Esophagus squamous epithelium (tissue), 5 donors: ENCODE results near the gene TICRR. TPM values are rescaled to one million over a fixed set of nuclear protein-coding genes. Genes with fewer than 3 reads are reported as not detected.

ENCODE experiments used
- DNase-seq: peaks from one replicate; lab custom pipeline; 2025; lab: John Stamatoyannopoulos, UW
- H3K27ac ChIP-seq, 4 donors: fragments of 200-600 bp; sonication (generic); one replicate each; pipeline ENCODE4 v1.5.1; 2016 to 2019; ENCODE audit warnings: mild to moderate bottlenecking in 1 of 4
- H3K27me3 ChIP-seq, 4 donors: fragments of 200-600 bp; sonication (generic); 1 replicate in 3 of 4; 2 replicates in 1 of 4; pipeline versions ENCODE4 v1.5.1 to v1.6.0; 2017 to 2021; ENCODE audit warnings: antibody characterized with exemption in 1 of 4
- H3K36me3 ChIP-seq, 3 donors: fragments of 200-600 bp; sonication (generic); one replicate each; pipeline ENCODE4 v1.5.1; 2016 to 2019
- H3K4me1 ChIP-seq, 3 donors: fragments of 200-600 bp; sonication (generic); one replicate each; pipeline ENCODE4 v1.5.1; 2017 to 2019
- H3K4me3 ChIP-seq, 4 donors: fragments of 200-600 bp; sonication (generic); 1 replicate in 3 of 4; 2 replicates in 1 of 4; pipeline ENCODE4 v1.5.1; 2016 to 2019; ENCODE audit warnings: mild to moderate bottlenecking in 2 of 4, moderate library complexity in 1 of 4
- H3K9me3 ChIP-seq, 3 donors: fragments of 200-600 bp; sonication (generic); one replicate each; pipeline ENCODE4 v1.5.1; 2016 to 2019
- CTCF ChIP-seq, 6 experiments: fragments of 450-650 bp in 4 of 6; fragments of 200-600 bp in 2 of 6; sonication (generic) in 2 of 6; IDR thresholded peaks; one replicate each; pipeline ENCODE4 v1.5.1; 2016 to 2019; ENCODE audit warnings: antibody characterized with exemption in 6 of 6, mild to moderate bottlenecking in 4 of 6, moderate library complexity in 4 of 6
- POLR2A ChIP-seq, 4 donors: fragments of 450-650 bp; IDR thresholded peaks; one replicate each; pipeline ENCODE4 v1.6.1; 2017; ENCODE audit warnings: antibody characterized with exemption in 4 of 4, mild to moderate bottlenecking in 4 of 4, moderate library complexity in 3 of 4
- WGBS, 2 donors: methylation state at CpG; one replicate each; pipeline ENCODE4 v1.1.5; 2018; 5-methylcytosine and 5-hydroxymethylcytosine counted together
- intact Hi-C: fragments of 100-400 bp; cut with DNase I; formaldehyde crosslinking; loops from one replicate; pipeline ENCODE4 v1.15.0; 2022
- total RNA-seq, 4 donors: library from RNA; depleted of rRNA; stranded (reverse); fragments of >200 nt; gene quantifications; one replicate each; pipeline ENCODE4 v1.1.0, GENCODE V29; 2016
- donor health status: DM: yes; HTN: yes; CAD: no.

The TICRR gene
- total RNA-seq, 4 donors from 2014 or later, result 8.4 to 33.7 (median 10.1) TPM

DNA sequence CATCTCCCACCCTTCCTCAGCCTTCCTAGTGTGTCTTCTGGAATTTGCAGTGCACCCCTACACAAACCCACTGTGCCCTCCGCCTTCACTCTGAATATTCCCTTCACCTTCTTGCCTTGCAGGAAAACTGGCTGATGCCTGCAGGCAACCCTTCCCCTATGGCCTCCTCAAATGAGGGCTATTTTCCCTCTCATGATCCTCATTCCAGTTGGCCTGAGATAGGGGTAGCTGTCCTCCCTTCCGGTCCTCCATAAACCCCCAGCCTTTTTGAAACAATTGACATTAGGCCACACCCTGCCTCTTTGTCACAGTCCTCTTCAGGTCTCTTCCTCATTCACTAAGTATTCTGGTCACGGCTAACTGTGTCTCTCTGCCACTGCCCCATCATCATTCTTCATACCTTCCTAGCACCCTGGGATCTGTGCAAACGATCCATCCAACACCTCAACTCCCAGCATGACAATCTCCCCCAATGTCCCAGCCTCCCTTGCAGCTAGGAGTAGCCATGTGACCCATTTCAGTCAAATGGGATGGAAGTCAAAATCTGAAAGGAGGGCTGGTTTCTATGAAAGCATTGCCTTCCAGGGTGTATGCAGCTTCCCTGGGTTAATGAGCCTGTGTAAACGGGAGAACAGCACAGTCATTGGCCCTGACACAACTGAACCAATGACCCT, 8.5 kb upstream of the TICRR start:
- no peak overlapping the region for H3K27ac ChIP-seq
- intact Hi-C loops, result no loop called here
- TF ChIP-seq POLR2A (IDR thresholded peaks at IDR 0.05), result no peak
- no peak for TF ChIP-seq CTCF (IDR thresholded peaks at IDR 0.05)
- no peaks in the 10 kb centered on the region for H3K9me3 ChIP-seq
- H3K4me3 ChIP-seq, result no peak overlapping the region
- no peak for DNase-seq
- 75 to 84% methylated on average over 5 of the region's 5 CpGs for WGBS, 2 donors
- no peaks in the 10 kb centered on the region for H3K4me1 ChIP-seq
- peaks cover 0 to 21% (median 0%) of the 10 kb centered on the region in 4 donors for H3K27me3 ChIP-seq
- no peaks in the 10 kb centered on the region for H3K36me3 ChIP-seq

- no peak for TF ChIP-seq POLR2A (IDR thresholded peaks at IDR 0.05)
- TF ChIP-seq CTCF (IDR thresholded peaks at IDR 0.05), result no peak
- WGBS, 2 donors, result 66 to 69% methylated on average over 7 of the region's 7 CpGs
- no peaks in the 10 kb centered on the region for H3K9me3 ChIP-seq
- H3K36me3 ChIP-seq, result no peaks in the 10 kb centered on the region
- no peak overlapping the region for H3K4me3 ChIP-seq
- DNase-seq, result no peak
- H3K27ac ChIP-seq, result no peak overlapping the region
- H3K4me1 ChIP-seq, result no peaks in the 10 kb centered on the region
- peaks cover 0 to 20% (median 0%) of the 10 kb centered on the region in 4 donors for H3K27me3 ChIP-seq
- intact Hi-C loops, result no loop called here
Measured at GRCh38 chr15:89569090-89569745, 6.1 kb upstream of the TICRR start.

- Histone ChIP-seq H3K4me3 (peak overlapping the region; percentile 72 to 94 (median 87)), H3K27me3 (no peaks in the 10 kb centered on the region), H3K4me1 (peaks cover 0 to 31% (median 8%) of the 10 kb centered on the region in 3 donors), H3K36me3 (no peaks in the 10 kb centered on the region), H3K27ac (peak overlapping the region in 3 of 4 donors; percentile 72 to 79 (median 77)), H3K9me3 (no peaks in the 10 kb centered on the region)
- WGBS, 2 donors, result 2 to 3% methylated on average over 11 to 14 of the region's 60 CpGs
- no peak for DNase-seq
- intact Hi-C loops, result no loop called here
- TF ChIP-seq POLR2A (IDR thresholded peaks at IDR 0.05) (no peak), CTCF (IDR thresholded peaks at IDR 0.05) (no peak)
Measured at GRCh38 chr15:89575656-89576416, 567 bp downstream of the TICRR start.

DNA sequence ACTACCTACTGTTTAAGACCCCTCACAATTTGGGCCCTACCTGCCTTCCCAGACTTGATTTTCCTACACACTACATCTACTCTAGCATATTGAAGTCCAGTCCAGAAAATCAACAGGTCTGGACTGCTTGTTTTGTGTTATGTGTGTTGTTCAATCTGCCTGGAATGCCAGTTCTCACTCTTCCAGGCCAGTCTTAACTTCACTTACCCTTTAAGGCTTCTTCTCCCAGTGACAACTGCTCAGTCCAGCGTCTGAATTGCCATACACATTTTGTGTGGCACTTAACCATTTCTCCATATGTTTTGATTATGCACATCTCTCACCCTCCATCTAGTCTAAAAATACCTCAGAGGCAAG, 1.1 kb downstream of the TICRR start:
- no peak for DNase-seq
- peak overlapping the region in 3 of 4 donors; percentile 72 to 79 (median 77) for H3K27ac ChIP-seq
- intact Hi-C loops, result no loop called here
- H3K9me3 ChIP-seq, result no peaks in the 10 kb centered on the region
- H3K4me1 ChIP-seq, result peaks cover 0 to 31% (median 8%) of the 10 kb centered on the region in 3 donors
- no peaks in the 10 kb centered on the region for H3K27me3 ChIP-seq
- whole genome bisulfite sequencing, 2 donors, result 6% methylated on average over 1 of the region's 1 CpG
- TF ChIP-seq POLR2A (IDR thresholded peaks at IDR 0.05) (no peak), CTCF (IDR thresholded peaks at IDR 0.05) (no peak)
- no peaks in the 10 kb centered on the region for H3K36me3 ChIP-seq
- peak overlapping the region; percentile 72 to 94 (median 87) for H3K4me3 ChIP-seq

GRCh38 chr15:89577776-89578115, 2.5 kb downstream of the TICRR start:
- no peak for DNase-seq
- H3K36me3 ChIP-seq, result no peaks in the 10 kb centered on the region
- no peak overlapping the region for H3K27ac ChIP-seq
- no peak for TF ChIP-seq POLR2A (IDR thresholded peaks at IDR 0.05)
- no peak for TF ChIP-seq CTCF (IDR thresholded peaks at IDR 0.05)
- peak overlapping the region in 1 of 4 donors; percentile 1 for H3K4me3 ChIP-seq
- H3K9me3 ChIP-seq, result no peaks in the 10 kb centered on the region
- H3K27me3 ChIP-seq, result no peaks in the 10 kb centered on the region
- H3K4me1 ChIP-seq, result peaks cover 0 to 31% (median 8%) of the 10 kb centered on the region in 3 donors
- intact Hi-C loops, result no loop called here
- WGBS, 2 donors, result 82% methylated on average over 3 of the region's 3 CpGs; no CpG with 5 or more reads in 1 of the 2 donors
